Stimulated activated CD4-positive, alpha-beta T cell treated with anti-CD3 and anti-CD28 coated beads, Interleukin-2, amount 100 ng/mL, for 4 hours (primary cell): ENCODE data around the gene DNAH9.

ENCODE experiments used
- DNase-seq: peaks from one replicate; pipeline ENCODE4 v3.0.0-alpha.2; 2020; ENCODE audit warnings: low read depth

Gene DNAH9

DNA sequence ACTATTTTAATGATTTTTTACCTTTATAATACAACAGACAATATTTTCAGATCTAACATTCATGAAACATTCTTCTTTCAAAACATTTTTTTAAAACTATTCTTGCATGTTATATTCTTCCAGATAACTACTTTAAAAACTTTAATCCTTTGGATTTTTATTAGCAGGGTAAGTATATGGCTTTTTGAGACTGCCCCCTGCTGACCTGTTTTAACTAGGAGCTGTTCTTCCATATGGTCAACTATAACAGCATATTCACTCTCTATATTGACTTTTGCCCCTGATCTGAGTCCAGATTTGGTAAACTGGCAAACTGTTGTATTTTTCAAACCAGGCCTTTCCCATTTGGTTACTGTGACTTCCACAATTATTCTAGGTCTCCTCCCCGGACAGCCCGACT is 382.5 kb downstream of the DNAH9 start:
- DNase-seq = no peak

DNA sequence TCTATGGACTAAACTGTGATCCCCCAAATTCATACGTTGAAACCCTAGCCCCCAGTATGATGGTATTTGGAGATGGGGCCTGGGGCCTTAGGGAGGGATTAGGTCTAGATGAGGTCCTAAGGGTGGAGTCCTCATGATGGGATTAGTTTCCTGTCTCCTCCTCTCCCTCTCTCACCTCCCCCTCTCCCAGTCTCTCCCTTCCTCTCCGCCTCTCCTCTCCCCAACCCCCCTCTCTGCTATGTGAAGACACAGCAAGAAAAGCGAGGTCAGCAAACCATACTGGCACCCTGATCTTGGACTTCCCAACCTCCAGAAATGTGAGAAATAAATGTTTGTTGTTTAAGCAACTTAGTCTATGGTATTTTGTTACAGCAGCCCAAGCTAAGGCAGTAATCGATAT is 383.6 kb downstream of the DNAH9 start:
- no peak for DNase-seq

DNA sequence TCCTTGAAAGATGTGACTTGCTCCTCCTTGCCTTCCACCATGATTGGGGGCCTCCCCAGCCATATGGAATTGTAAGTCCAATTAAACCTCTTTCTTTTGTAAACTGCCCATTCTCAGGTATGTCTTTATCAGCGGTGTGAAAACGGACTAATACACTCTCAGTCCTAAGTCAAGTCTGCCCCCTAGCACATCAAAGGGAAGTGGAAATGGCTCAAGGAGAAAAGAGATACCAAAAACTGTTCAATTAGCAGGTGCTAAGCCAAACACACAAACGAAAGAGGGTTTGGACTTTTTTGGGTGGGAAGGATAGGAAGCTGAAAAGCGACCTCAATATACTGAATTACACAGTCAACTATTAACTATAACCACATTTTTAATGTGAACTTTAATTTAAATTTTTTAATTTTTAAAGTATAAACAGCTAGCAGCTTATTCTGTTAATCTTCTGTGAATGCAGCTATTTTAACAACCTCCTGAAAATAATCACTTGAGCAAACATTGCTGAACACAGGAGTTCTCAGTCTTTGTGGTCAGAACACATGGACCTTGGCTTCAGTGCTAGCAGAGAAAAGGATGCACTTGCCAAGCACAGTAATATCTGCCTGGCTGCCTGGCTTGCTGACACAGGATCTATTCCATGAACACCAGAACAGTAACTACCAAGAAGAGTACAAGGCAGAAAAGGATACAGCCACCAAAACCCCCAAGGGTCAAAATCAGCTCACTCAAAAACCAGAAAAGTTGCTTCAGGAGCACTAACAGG is 388.1 kb downstream of the DNAH9 start:
- no peak for DNase-seq

DNA sequence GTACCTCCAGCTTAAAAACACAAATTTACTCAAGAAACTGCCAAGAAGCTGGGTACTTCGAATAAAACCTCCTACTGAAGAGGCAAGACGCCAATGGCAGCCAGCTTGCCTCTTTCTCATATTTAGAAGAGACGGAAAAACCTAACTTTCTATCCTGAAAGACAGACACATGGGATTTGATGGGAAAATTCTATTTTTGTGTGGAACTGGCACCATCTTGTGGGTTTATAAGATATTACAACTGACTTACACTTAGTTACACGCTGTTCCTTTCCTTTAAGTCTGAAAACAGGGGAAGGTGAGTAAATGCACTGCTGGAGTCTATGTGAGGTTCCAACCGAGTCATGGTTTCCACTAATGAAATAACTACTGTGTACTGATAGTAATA is 388.7 kb downstream of the DNAH9 start:
- DNase-seq = no peak

DNA sequence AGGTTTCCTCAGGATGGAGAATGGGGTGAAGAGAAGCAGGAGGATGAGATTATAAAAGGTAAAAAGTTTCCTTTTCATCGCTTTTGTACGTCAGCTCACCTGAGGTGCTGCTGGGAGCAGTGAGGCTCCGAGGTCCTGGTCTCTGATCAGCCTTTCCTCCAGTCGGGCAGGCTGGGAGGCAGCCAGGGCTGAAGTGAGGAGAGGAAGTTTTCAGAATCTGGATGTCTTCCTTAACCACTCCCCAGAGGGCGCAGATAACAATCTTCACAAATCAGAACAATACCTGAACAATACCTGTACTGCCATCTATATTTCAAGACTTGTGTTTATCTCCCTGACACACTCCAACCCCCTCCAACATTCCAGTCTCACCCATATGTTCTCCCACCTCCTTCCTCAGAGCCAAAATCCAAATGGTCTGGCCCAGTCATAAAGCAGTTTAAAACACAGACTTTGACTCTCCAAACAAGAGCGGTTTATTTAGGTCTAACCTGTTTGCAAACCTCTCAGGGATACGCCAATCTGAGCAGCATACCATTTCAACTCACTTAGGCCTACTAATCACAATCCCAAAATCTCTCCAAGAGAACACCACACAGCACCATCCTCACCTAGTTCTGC is 392.2 kb downstream of the DNAH9 start:
- no peak for DNase-seq

DNA sequence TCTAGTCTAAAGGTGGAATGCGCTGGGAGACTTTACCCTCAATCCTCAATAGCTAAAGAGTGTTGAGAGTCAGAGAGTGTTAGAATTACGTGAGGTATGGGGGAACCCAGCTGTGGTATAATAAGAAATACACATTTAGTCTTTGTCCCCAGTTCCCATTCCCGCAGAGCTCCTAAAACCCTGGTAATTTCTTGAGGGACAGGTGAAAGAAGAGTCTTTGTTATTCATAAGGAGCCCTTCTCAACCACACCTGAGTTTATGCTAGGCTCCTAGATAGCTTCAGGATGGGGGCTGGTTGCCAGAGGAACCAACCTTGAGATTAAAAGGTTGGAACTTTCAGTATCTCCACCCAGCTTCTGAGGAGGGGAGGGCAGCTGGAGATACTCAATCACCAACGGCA is 393.2 kb downstream of the DNAH9 start:
- no peak for DNase-seq

DNA sequence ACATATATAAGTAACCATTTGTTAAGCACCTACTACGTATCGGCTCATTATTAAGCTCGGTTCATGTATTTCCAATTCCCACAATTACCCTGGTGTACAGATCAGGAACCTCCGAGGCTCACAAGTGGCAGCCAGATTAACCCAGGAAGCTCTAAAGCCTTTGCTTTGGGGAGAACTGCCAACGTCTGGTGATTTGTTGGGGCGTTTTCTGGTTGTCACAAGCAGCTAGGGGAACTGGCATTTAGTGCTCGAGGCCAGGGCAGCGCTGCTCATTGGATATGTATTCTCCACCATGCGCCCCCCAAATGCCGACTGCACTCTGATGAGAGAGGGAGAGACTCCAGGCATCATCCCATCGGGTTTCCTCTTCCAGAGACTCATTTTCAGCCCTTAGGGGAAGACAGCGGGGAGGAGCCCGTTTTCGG is 398.5 kb downstream of the DNAH9 start:
- DNase-seq = peak; percentile 9

DNA sequence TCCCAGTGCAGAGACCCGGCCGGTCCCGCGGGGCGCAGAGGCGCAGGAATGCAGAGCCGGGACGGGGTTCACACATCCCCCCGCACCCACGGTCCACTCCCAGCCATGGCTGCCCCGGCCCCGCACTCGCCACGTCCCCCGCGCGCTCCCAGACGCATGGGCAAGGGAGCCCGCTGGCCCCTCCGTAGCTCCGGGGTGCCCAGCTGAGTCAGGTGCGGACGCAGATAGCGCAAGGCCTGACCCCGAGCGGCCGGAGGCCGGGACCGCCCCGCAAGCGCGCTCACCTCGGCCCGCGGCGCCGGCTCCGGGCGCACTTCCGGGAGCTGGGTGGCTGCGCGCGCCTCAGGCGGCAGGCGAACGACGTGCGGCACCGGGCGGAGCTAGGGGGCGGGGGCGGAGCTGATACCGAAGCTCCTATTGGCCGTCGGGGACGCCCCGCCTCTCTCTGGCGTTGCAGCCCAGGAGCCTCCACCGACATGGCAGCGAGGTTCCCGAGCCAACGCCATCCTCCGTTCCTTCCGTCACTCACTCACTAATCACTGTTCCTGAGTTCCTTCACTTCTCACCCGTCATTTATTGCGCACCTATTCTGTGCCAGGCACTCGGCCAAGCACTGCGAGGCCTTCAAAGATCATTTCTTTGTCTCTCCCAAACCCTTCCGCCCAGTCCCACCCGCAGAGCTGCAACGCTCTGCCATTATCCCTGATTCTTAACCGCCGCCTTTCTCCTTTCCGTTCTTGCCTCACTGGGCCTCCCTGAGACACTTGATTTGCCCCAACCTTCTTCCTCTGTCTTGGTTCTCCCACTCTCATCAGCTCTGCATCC is 399.1 kb downstream of the DNAH9 start, which contains the start of gene ZNF18:
Gene ZNF18, minus strand, starts transcription at position 329 of the 825 bp plus-strand sequence. CDS start 4,646 bp downstream, outside the sequence.
- peak; percentile 95 for DNase-seq

DNA sequence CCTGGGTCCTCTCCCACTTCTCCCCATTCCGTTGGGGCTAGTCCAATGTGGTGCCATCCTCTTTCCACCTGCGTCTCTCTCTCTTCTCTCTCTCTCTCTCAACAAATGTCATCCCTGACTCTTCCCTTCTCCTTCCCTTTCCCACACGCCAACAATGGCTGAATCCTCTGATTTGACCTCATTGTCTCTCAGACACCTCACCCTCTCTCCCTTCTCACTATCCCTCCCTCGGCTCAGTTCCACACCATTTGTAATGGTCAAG is 399.6 kb downstream of the DNAH9 start:
- DNase-seq = no peak

DNA sequence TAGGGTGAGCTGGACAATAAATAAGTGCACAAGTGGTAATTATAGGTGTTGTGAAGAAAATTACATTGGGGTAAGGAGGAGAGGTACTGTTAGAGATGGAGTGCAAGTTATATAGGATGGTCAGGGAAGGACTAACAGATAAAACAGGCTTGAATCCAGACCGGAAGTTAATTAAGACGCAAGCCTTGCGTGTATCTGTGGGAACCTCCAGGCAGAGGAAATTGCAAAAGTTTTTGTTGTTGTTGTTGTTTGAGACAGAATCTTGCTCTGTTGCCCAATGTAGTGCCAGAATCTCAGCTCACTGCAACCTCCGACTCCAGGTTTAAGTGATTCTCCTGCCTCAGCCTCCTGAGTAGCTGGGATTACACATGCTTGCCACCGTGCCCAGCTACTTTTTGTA is 401.4 kb downstream of the DNAH9 start:
- no peak for DNase-seq

DNA sequence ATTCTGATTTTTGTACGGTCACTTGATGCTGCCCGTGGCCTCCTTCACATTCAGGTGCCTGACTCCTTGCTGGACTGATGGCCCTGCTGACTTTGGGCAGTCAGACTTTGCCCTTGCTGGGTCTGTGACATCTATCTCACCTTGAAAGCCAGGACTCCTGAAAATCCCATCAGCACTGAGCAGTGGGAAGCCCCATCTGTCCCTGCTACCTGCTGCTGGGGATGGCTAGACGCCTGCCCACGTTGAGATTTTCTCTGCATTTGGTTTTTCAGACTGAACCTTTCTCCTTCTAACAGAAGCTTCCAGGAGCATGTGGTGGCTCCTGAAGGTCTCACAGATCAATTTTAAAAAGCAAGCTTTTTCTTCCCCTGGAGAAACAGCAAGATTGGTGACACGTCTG is 409.2 kb downstream of the DNAH9 start:
- DNase-seq = no peak
